Suppressor macrophage treated with lipopolysaccharide for 1 hour (primary cell): ENCODE data around the gene USP17L27.
"Not testable (repeated sequence)": the region's sequence is repeated elsewhere in the genome, so short reads cannot be mapped to it uniquely, and the experiment has no call there.

ENCODE experiments used
- DNase-seq, 3 donors: peaks; one replicate each; pipeline ENCODE4 v3.0.0-alpha.2; 2020 to 2022

The USP17L27 gene, protein sequence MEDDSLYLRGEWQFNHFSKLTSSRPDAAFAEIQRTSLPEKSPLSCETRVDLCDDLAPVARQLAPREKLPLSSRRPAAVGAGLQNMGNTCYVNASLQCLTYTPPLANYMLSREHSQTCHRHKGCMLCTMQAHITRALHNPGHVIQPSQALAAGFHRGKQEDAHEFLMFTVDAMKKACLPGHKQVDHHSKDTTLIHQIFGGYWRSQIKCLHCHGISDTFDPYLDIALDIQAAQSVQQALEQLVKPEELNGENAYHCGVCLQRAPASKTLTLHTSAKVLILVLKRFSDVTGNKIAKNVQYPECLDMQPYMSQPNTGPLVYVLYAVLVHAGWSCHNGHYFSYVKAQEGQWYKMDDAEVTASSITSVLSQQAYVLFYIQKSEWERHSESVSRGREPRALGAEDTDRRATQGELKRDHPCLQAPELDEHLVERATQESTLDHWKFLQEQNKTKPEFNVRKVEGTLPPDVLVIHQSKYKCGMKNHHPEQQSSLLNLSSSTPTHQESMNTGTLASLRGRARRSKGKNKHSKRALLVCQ

GRCh38 chr4:9343848-9344247 lies at the start of gene USP17L27:
USP17L27 (plus strand) TSS chr4:9344148; CDS start chr4:9344148, 0 bp downstream.
- not testable (repeated sequence) for DNase-seq

DNA sequence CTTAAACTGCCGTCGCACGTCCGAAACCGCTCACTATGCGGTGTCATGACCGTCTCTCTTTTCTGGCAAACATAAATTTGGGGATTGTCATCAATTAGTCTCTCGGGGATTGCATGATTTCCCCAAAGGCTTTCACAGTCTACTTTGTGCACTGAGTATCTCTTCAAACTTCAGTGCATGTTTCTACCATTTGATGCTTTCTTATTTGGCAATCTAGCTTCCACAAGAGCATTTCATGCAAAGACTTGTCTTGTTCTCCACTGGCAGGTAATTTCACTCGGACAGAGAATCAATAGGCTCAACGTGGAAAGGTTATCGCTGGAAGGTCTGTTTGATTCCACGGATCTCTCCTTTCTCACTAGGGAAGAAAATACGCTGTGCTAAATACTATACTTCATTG lies 19.8 kb upstream of the USP17L27 start:
- not testable (repeated sequence) for DNase-seq

DNA sequence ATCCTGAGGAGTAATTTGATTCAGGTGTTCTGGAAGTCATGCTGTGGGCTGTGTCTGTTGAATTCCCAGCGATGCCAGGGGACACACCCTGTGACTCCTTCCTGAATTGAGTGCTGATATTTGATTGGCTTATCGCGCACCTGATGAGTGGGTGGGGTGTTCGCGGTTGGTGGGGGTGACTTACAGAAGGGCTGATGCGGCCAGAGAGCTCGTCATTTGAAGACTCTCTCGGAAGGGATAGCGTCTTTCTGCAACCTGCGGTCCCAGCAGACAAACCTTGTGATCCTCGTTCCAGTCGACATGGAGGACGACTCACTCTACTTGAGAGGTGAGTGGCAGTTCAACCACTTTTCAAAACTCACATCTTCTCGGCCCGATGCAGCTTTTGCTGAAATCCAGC lies 19.1 kb upstream of the USP17L27 start, which contains the start of gene USP17L24:
TSS of gene USP17L24 (plus strand) at position 301 of the 400 bp plus-strand sequence. CDS start at position 301, 0 bp downstream.
- DNase-seq, result not testable (repeated sequence)

DNA sequence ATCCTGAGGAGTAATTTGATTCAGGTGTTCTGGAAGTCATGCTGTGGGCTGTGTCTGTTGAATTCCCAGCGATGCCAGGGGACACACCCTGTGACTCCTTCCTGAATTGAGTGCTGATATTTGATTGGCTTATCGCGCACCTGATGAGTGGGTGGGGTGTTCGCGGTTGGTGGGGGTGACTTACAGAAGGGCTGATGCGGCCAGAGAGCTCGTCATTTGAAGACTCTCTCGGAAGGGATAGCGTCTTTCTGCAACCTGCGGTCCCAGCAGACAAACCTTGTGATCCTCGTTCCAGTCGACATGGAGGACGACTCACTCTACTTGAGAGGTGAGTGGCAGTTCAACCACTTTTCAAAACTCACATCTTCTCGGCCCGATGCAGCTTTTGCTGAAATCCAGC lies 14.3 kb upstream of the USP17L27 start, which contains the start of gene USP17L25:
TSS of gene USP17L25 (plus strand) at position 301 of the 400 bp plus-strand sequence. CDS start at position 301, 0 bp downstream.
- not testable (repeated sequence) for DNase-seq

- DNase-seq, result not testable (repeated sequence)
Observed at GRCh38 chr4:9334358-9334757, 9.6 kb upstream of the USP17L27 start, which contains the start of gene USP17L26. USP17L26 (plus strand) TSS chr4:9334658; CDS start chr4:9334658, 0 bp downstream.

GRCh38 chr4:9339103-9339502 lies 4.8 kb upstream of the USP17L27 start, which contains the start of gene USP17L5:
USP17L5 (plus strand) TSS chr4:9339403; CDS start chr4:9339403, 0 bp downstream.
- DNase-seq, result not testable (repeated sequence)

DNA sequence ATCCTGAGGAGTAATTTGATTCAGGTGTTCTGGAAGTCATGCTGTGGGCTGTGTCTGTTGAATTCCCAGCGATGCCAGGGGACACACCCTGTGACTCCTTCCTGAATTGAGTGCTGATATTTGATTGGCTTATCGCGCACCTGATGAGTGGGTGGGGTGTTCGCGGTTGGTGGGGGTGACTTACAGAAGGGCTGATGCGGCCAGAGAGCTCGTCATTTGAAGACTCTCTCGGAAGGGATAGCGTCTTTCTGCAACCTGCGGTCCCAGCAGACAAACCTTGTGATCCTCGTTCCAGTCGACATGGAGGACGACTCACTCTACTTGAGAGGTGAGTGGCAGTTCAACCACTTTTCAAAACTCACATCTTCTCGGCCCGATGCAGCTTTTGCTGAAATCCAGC lies 4.6 kb downstream of the USP17L27 start, which contains the start of gene USP17L28:
TSS of gene USP17L28 (plus strand) at position 301 of the 400 bp plus-strand sequence. CDS start at position 301, 0 bp downstream.
- DNase-seq, result not testable (repeated sequence)

DNA sequence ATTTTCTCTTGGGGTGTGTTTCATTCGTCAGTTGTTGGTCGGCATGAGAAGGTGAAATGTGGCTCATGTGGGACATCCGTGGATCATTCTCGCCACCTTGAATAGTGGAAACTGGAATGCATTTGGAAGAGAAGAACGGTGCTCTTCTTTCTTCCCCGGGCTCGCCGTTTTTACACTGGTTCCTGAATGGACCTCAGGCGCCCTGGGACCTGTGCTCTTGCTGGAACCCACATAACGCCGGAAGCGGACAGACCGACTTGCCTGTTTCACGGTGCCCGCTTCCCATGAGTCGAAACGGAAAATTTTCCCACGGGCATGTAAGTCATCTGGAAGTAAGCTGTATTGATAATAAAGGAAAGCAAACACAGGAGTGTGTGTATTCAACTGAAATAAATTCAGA lies 6.9 kb downstream of the USP17L27 start:
- DNase-seq, result not testable (repeated sequence)

- not testable (repeated sequence) for DNase-seq
Observed at GRCh38 chr4:9353338-9353737, 9.4 kb downstream of the USP17L27 start, which contains the start of gene USP17L29. USP17L29 (plus strand) TSS chr4:9353638; CDS start chr4:9353638, 0 bp downstream.

- not testable (repeated sequence) for DNase-seq
Observed at GRCh38 chr4:9362829-9363228, 18.9 kb downstream of the USP17L27 start, which contains the start of gene USP17L30. USP17L30 (plus strand) TSS chr4:9363129; CDS start chr4:9363129, 0 bp downstream.

GRCh38 chr4:9379881-9380280 lies 35.9 kb downstream of the USP17L27 start:
- DNase-seq, result not testable (repeated sequence)

GRCh38 chr4:9381012-9381534 lies 37.1 kb downstream of the USP17L27 start:
- DNase-seq, result peak in 1 of 3 donors; percentile 10

DNA sequence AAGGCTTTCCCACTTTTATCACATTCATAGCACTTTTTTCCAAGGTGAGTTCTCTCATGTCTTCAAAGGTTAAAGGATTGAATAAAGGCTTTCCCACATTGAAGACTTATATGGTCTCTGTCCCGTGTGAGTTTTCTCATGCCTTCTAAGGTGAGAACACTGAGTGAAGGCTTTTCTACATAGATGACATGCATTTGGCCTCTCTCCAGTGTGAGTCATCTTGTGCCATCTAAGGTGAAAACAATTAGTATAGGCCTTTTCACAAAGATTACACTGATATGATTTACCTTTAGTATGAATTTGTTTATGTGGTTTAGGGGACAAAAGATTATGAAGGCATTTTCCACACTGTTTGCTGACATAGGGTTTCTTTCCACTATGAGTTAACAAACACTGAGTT lies 40.2 kb downstream of the USP17L27 start:
- DNase-seq, result no peak

GRCh38 chr4:9389001-9389400 lies 45.1 kb downstream of the USP17L27 start:
- not testable (repeated sequence) for DNase-seq
